ENCODE data around the gene KLHL29. TPM values are rescaled to one million over a fixed set of nuclear protein-coding genes. Genes with fewer than 3 reads are reported as not detected.

Gene KLHL29
- total and polyA plus RNA-seq, 2 experiments from 2014 or later = 3.8 to 9.9 TPM

DNA sequence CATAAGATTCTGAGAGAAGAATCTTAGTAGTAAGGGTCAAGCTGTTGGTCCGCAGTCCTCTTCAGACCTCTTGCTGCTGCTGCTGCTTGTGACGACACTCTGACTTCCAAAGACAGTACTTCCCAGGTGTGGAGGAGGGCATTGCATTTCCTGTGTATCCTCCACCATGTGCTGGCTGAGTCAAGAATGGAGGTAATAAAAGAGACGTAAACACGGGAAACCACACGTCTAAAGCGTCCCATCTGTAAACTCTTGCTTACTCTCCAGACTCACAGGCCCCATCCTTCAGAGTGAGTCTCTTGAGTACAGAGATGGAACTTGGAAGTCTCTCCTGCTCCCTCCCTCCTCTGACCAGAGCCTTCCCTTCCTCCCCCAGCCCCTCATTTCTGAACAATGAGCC lies 25.6 kb downstream of the KLHL29 start:
- TF ChIP-seq EZH2 (IDR thresholded peaks at IDR 0.05; ENCODE audit: borderline replicate concordance) = no peak
- TF ChIP-seq EZH2phosphoT487 (IDR thresholded peaks at IDR 0.05; ENCODE audit: low read depth, severe bottlenecking, unreplicated experiment) = no peak
- TF ChIP-seq, protein P1, sequence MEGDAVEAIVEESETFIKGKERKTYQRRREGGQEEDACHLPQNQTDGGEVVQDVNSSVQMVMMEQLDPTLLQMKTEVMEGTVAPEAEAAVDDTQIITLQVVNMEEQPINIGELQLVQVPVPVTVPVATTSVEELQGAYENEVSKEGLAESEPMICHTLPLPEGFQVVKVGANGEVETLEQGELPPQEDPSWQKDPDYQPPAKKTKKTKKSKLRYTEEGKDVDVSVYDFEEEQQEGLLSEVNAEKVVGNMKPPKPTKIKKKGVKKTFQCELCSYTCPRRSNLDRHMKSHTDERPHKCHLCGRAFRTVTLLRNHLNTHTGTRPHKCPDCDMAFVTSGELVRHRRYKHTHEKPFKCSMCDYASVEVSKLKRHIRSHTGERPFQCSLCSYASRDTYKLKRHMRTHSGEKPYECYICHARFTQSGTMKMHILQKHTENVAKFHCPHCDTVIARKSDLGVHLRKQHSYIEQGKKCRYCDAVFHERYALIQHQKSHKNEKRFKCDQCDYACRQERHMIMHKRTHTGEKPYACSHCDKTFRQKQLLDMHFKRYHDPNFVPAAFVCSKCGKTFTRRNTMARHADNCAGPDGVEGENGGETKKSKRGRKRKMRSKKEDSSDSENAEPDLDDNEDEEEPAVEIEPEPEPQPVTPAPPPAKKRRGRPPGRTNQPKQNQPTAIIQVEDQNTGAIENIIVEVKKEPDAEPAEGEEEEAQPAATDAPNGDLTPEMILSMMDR (IDR thresholded peaks at IDR 0.05; ENCODE audit: poor library complexity) = no peak
- no peak overlapping the region for H2AFZ ChIP-seq
- 56% methylated on average over 6 of the region's 6 CpGs for WGBS (ENCODE audit: low lambda C conversion rate, missing lambda C conversion rate)
- H3K36me3 ChIP-seq (replicated peaks; ENCODE audit: insufficient read depth, low read depth) = no peaks in the 10 kb centered on the region
- H3K79me2 ChIP-seq = no peaks in the 10 kb centered on the region
- no peak overlapping the region for H3K4me2 ChIP-seq
- no peak overlapping the region for H3K27ac ChIP-seq
- no peak for DNase-seq (ENCODE audit: low spot score)
- H3K9me2 ChIP-seq (replicated peaks; ENCODE audit: insufficient read depth) = no peaks in the 10 kb centered on the region
- H3K27me3 ChIP-seq = no peaks in the 10 kb centered on the region
- no peak overlapping the region for H3K4me3 ChIP-seq
- H3K9me3 ChIP-seq (ENCODE audit: low read depth) = no peaks in the 10 kb centered on the region
- no peaks in the 10 kb centered on the region for H3K4me1 ChIP-seq (ENCODE audit: insufficient read depth)
- H4K20me1 ChIP-seq (ENCODE audit: insufficient read depth, poor library complexity, severe bottlenecking) = no peaks in the 10 kb centered on the region

DNA sequence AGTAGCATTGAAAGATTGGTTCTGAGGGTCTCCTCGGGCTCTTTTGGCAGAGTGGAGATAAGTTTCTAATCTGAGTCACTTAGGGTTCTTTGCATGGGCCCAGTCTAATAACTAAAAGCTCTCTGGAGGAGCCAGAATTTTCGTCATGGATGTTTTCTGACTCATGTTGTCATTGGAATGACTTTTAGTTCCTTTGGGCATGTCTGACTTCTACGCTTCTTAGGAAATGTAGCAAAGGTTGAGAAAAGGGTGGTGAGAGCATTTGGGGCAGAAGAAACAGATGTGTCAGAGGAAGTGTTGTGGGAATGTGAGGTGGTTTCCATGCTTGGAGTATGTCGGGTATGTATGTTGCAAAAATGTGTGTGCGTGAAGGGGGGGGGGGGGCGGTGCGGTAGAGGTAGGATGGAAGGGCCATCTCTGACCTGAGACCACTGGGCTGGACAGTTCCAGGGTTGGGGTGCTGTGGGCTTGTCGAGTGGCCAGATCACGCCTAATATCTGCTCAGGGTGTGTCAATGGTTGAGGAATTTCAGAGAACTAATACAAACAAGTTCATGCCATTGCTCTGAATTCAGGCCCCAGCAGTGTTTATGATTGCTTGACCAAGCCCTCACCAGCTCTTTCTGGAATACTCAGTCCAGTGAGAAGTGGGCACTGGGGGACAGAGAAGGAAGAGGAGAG lies 26.9 kb downstream of the KLHL29 start:
- Histone ChIP-seq H3K9me2 (replicated peaks; ENCODE audit: insufficient read depth) (no peaks in the 10 kb centered on the region), H3K4me1 (ENCODE audit: insufficient read depth) (no peaks in the 10 kb centered on the region), H2AFZ (no peak overlapping the region), H3K4me2 (no peak overlapping the region), H3K4me3 (no peak overlapping the region), H4K20me1 (ENCODE audit: insufficient read depth, poor library complexity, severe bottlenecking) (no peaks in the 10 kb centered on the region), H3K27ac (no peak overlapping the region), H3K27me3 (no peaks in the 10 kb centered on the region), H3K36me3 (replicated peaks; ENCODE audit: insufficient read depth, low read depth) (no peaks in the 10 kb centered on the region), H3K9me3 (ENCODE audit: low read depth) (no peaks in the 10 kb centered on the region), H3K79me2 (no peaks in the 10 kb centered on the region)
- DNase-seq (ENCODE audit: low spot score) = no peak
- TF ChIP-seq EZH2phosphoT487 (IDR thresholded peaks at IDR 0.05; ENCODE audit: low read depth, severe bottlenecking, unreplicated experiment) (no peak), EZH2 (IDR thresholded peaks at IDR 0.05; ENCODE audit: borderline replicate concordance) (no peak)
- TF ChIP-seq, protein P1 (IDR thresholded peaks at IDR 0.05; ENCODE audit: poor library complexity) = no peak
- WGBS (ENCODE audit: low lambda C conversion rate, missing lambda C conversion rate) = 96% methylated on average over 9 of the region's 9 CpGs

DNA sequence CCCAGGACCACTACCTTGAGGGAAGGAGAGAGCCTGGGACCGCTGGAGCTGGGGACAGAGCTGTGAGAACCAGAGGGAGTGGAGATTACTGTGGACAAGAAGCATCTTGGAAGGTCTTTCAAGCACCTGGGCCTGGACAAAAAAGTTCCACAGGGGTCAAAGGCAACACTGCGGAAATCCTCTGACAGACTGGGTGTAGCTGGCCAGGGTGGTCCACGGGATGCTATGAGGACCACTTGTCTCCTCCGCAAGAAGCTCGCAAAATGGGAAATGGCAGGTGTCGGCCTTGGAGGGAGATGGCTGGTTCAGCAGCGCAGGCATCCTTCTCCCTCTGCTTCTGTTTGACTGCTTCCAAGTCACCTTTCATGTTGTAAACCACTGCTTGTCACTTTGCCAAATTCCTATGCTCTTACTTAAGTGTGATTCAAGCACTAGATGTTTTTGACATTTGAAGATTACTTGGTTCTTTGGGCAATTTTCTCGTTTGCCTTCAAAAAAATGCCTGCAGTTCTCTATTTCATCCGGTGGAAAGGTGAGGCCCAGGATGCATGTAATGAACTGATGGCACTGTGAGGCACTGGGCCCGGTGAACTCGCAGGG lies 27.7 kb downstream of the KLHL29 start:
- Histone ChIP-seq H3K27ac (no peak overlapping the region), H3K4me2 (no peak overlapping the region), H3K9me2 (replicated peaks; ENCODE audit: insufficient read depth) (no peaks in the 10 kb centered on the region), H3K9me3 (ENCODE audit: low read depth) (no peaks in the 10 kb centered on the region), H3K4me3 (no peak overlapping the region), H3K4me1 (ENCODE audit: insufficient read depth) (no peaks in the 10 kb centered on the region), H3K27me3 (no peaks in the 10 kb centered on the region), H3K36me3 (replicated peaks; ENCODE audit: insufficient read depth, low read depth) (no peaks in the 10 kb centered on the region), H2AFZ (no peak overlapping the region), H3K79me2 (no peaks in the 10 kb centered on the region), H4K20me1 (ENCODE audit: insufficient read depth, poor library complexity, severe bottlenecking) (no peaks in the 10 kb centered on the region)
- DNase-seq (ENCODE audit: low spot score) = no peak
- WGBS (ENCODE audit: low lambda C conversion rate, missing lambda C conversion rate) = 75% methylated on average over 11 of the region's 11 CpGs
- no peak for TF ChIP-seq EZH2 (IDR thresholded peaks at IDR 0.05; ENCODE audit: borderline replicate concordance)
- TF ChIP-seq EZH2phosphoT487 (IDR thresholded peaks at IDR 0.05; ENCODE audit: low read depth, severe bottlenecking, unreplicated experiment) = no peak
- TF ChIP-seq, protein P1 (IDR thresholded peaks at IDR 0.05; ENCODE audit: poor library complexity) = no peak

Data from hepatocyte (in vitro differentiated cells).